ENCODE data around the gene SSR2. TPM values are rescaled to one million over a fixed set of nuclear protein-coding genes. Genes with fewer than 3 reads are reported as not detected.

SSR2 gene
- total RNA-seq, 2 donors from 2014 or later = 201 to 229 TPM

GRCh38 chr1:155976062-155976912, 44.5 kb downstream of the SSR2 start:
- H3K9me3 ChIP-seq = no peaks in the 10 kb centered on the region
- peak overlapping the region; percentile 84 to 93 for H3K27ac ChIP-seq
- peak; percentile 38 for DNase-seq (ENCODE audit: low spot score)
- peak overlapping the region; percentile 66 to 93 for H3K4me3 ChIP-seq
- no peaks in the 10 kb centered on the region for H3K27me3 ChIP-seq (replicated peaks; ENCODE audit: insufficient read depth)
- intact Hi-C loops (cut with DNase I) = no loop called here
- H3K36me3 ChIP-seq = no peaks in the 10 kb centered on the region
- peaks cover 14% of the 10 kb centered on the region for H3K4me1 ChIP-seq (replicated peaks)
- TF ChIP-seq POLR2A (IDR thresholded peaks at IDR 0.05) (no peak), CTCF (IDR thresholded peaks at IDR 0.05) (no peak), POLR2AphosphoS5 (IDR thresholded peaks at IDR 0.05) (no peak)
- WGBS = 6% methylated on average over 14 of the region's 14 CpGs

GRCh38 chr1:155975375-155976061, 45.2 kb downstream of the SSR2 start:
- DNase-seq (ENCODE audit: low spot score) = no peak
- intact Hi-C loops (cut with DNase I) = no loop called here
- H3K4me3 ChIP-seq = peak overlapping the region; percentile 66 to 93
- H3K27ac ChIP-seq = peak overlapping the region; percentile 84 to 93
- peaks cover 14% of the 10 kb centered on the region for H3K4me1 ChIP-seq (replicated peaks)
- H3K9me3 ChIP-seq = no peaks in the 10 kb centered on the region
- H3K36me3 ChIP-seq = no peaks in the 10 kb centered on the region
- WGBS = 18% methylated on average over 4 of the region's 4 CpGs
- no peaks in the 10 kb centered on the region for H3K27me3 ChIP-seq (replicated peaks; ENCODE audit: insufficient read depth)
- TF ChIP-seq POLR2A (IDR thresholded peaks at IDR 0.05) = no peak
- TF ChIP-seq POLR2AphosphoS5 (IDR thresholded peaks at IDR 0.05) = no peak
- no peak for TF ChIP-seq CTCF (IDR thresholded peaks at IDR 0.05)

- WGBS = 14% methylated on average over 13 of the region's 13 CpGs
- H3K36me3 ChIP-seq = no peaks in the 10 kb centered on the region
- H3K9me3 ChIP-seq = no peaks in the 10 kb centered on the region
- peak overlapping the region; percentile 84 to 93 for H3K27ac ChIP-seq
- DNase-seq (ENCODE audit: low spot score) = no peak
- H3K4me1 ChIP-seq (replicated peaks) = peaks cover 14% of the 10 kb centered on the region
- H3K4me3 ChIP-seq = no peak overlapping the region
- intact Hi-C loops (cut with DNase I) = no loop called here
- no peaks in the 10 kb centered on the region for H3K27me3 ChIP-seq (replicated peaks; ENCODE audit: insufficient read depth)
- TF ChIP-seq POLR2AphosphoS5 (IDR thresholded peaks at IDR 0.05) (no peak), CTCF (IDR thresholded peaks at IDR 0.05) (no peak), POLR2A (IDR thresholded peaks at IDR 0.05) (no peak)
Measured at GRCh38 chr1:155974208-155975115, 46.3 kb downstream of the SSR2 start.

- intact Hi-C loops (cut with DNase I) = no loop called here
- TF ChIP-seq POLR2A (IDR thresholded peaks at IDR 0.05) (no peak), CTCF (IDR thresholded peaks at IDR 0.05) (no peak), POLR2AphosphoS5 (IDR thresholded peaks at IDR 0.05) (no peak)
- no peaks in the 10 kb centered on the region for H3K27me3 ChIP-seq (replicated peaks; ENCODE audit: insufficient read depth)
- H3K27ac ChIP-seq = no peak overlapping the region
- H3K4me3 ChIP-seq = no peak overlapping the region
- no peaks in the 10 kb centered on the region for H3K9me3 ChIP-seq
- 58% methylated on average over 3 of the region's 3 CpGs for WGBS
- H3K36me3 ChIP-seq = no peaks in the 10 kb centered on the region
- H3K4me1 ChIP-seq (replicated peaks) = peaks cover 14% of the 10 kb centered on the region
- DNase-seq (ENCODE audit: low spot score) = no peak
Measured at GRCh38 chr1:155973723-155974122, 47.0 kb downstream of the SSR2 start.

All from prostate gland (tissue), 2 donors.